Brain microvascular endothelial cell (primary cell): ENCODE data around the gene ITPA.
"Not testable (repeated sequence)": the region's sequence is repeated elsewhere in the genome, so short reads cannot be mapped to it uniquely, and the experiment has no call there.

ENCODE experiments used
- DNase-seq: peaks from one replicate; pipeline ENCODE4 v3.0.0-alpha.2; 2020
- H3K27ac ChIP-seq: fragments of 250-450 bp; sonication (Bioruptor Pico); 2 replicates; pipeline ENCODE4 v1.5.1; 2020; ENCODE audit warnings: mild to moderate bottlenecking, moderate library complexity
- H3K27me3 ChIP-seq: fragments of 250-450 bp; sonication (Bioruptor Pico); replicated peaks from 2 replicates; pipeline ENCODE4 v1.5.1; 2020; ENCODE audit warnings: mild to moderate bottlenecking
- H3K36me3 ChIP-seq: fragments of 250-450 bp; sonication (Bioruptor Pico); replicated peaks from 2 replicates; pipeline ENCODE4 v1.5.1; 2020; ENCODE audit warnings: mild to moderate bottlenecking
- H3K4me3 ChIP-seq: 2 replicates; pipeline ENCODE4 v1.5.1; 2011; ENCODE audit warnings: low read depth, mild to moderate bottlenecking, control low read depth, low read length, moderate library complexity
- CTCF ChIP-seq: IDR thresholded peaks from 2 replicates; pipeline ENCODE4 v1.5.1; 2011; ENCODE audit warnings: low read depth, mild to moderate bottlenecking, moderate library complexity, low read length, control low read depth, inconsistent platforms; ENCODE audit errors: missing control alignments
- in situ Hi-C: cut with HindIII; loops from 2 replicates; pipeline ENCODE4 v1.10.0; 2017; ENCODE audit warnings: low sequenced_read_pairs, low pct_ligation_motif_present

Gene ITPA

GRCh38 chr20:3180319-3180718, 29.0 kb upstream of the ITPA start:
- Histone ChIP-seq H3K36me3 (no peaks in the 10 kb centered on the region), H3K27ac (no peak overlapping the region), H3K27me3 (no peaks in the 10 kb centered on the region), H3K4me3 (no peak overlapping the region)
- TF ChIP-seq CTCF, result no peak
- in situ Hi-C loops, result no loop called here
- DNase-seq, result no peak

- no peak for DNase-seq
- TF ChIP-seq CTCF, result no peak
- H3K36me3 ChIP-seq, result no peaks in the 10 kb centered on the region
- H3K27ac ChIP-seq, result no peak overlapping the region
- in situ Hi-C loops, result no loop called here
- no peak overlapping the region for H3K4me3 ChIP-seq
- H3K27me3 ChIP-seq, result no peaks in the 10 kb centered on the region
Measured at GRCh38 chr20:3181270-3181669, 28.0 kb upstream of the ITPA start.

GRCh38 chr20:3182429-3182828, 26.9 kb upstream of the ITPA start:
- DNase-seq, H3K4me3 ChIP-seq, H3K36me3 ChIP-seq, H3K27ac ChIP-seq, H3K27me3 ChIP-seq, in situ Hi-C loops: not testable (repeated sequence)

GRCh38 chr20:3183896-3184612, 25.2 kb upstream of the ITPA start:
- Histone ChIP-seq H3K4me3 (no peak overlapping the region), H3K27ac (no peak overlapping the region), H3K36me3 (no peaks in the 10 kb centered on the region), H3K27me3 (no peaks in the 10 kb centered on the region)
- in situ Hi-C loops, result no loop called here
- no peak for DNase-seq
- TF ChIP-seq CTCF, result no peak

GRCh38 chr20:3187861-3188260, 21.4 kb upstream of the ITPA start:
- H3K4me3 ChIP-seq, in situ Hi-C loops, H3K27me3 ChIP-seq, H3K27ac ChIP-seq, DNase-seq: not testable (repeated sequence)
- H3K36me3 ChIP-seq, result peaks cover 16% of the 10 kb centered on the region

GRCh38 chr20:3188823-3189413, 20.4 kb upstream of the ITPA start:
- TF ChIP-seq CTCF, result no peak
- no peak overlapping the region for H3K27ac ChIP-seq
- no peak for DNase-seq
- in situ Hi-C loops, result no loop called here
- H3K36me3 ChIP-seq, result peaks cover 27% of the 10 kb centered on the region
- H3K27me3 ChIP-seq, result no peaks in the 10 kb centered on the region
- H3K4me3 ChIP-seq, result no peak overlapping the region
